Astrocyte (in vitro differentiated cells and primary cell): ENCODE results near the gene ADNP2. TPM values are rescaled to one million over a fixed set of nuclear protein-coding genes. Genes with fewer than 3 reads are reported as not detected.

Experiments
- DNase-seq: peaks from one replicate; pipeline ENCODE4 v3.0.0-alpha.2; 2010; ENCODE audit warnings: low read depth
- FAIRE-seq: peaks from 2 replicates; lab custom pipeline; 2011; peaks lifted over from hg19 to GRCh38; lab: Jason Lieb, UNC
- H2AFZ ChIP-seq: 2 replicates; pipeline ENCODE4 v1.6.0; 2012; ENCODE audit warnings: low read depth, low read length, inconsistent platforms
- H3K27ac ChIP-seq: 2 replicates; pipeline ENCODE4 v1.5.1; 2011; ENCODE audit warnings: low read depth, low read length, inconsistent platforms
- H3K27me3 ChIP-seq: 2 replicates; pipeline ENCODE4 v1.6.0; 2011; ENCODE audit warnings: low read length, inconsistent platforms; ENCODE audit not compliant: insufficient read depth
- H3K36me3 ChIP-seq: 2 replicates; pipeline ENCODE4 v1.5.1; 2011; ENCODE audit warnings: low read length, inconsistent platforms; ENCODE audit not compliant: insufficient read depth
- H3K4me1 ChIP-seq: 2 replicates; pipeline ENCODE4 v1.5.1; 2011; ENCODE audit warnings: low read length, inconsistent platforms; ENCODE audit not compliant: insufficient read depth
- H3K4me2 ChIP-seq: 2 replicates; pipeline ENCODE4 v1.6.0; 2012; ENCODE audit warnings: low read length, inconsistent platforms
- H3K4me3 ChIP-seq: 2 replicates; pipeline ENCODE4 v1.5.1; 2011; ENCODE audit warnings: low read depth, mild to moderate bottlenecking, low read length, inconsistent platforms; ENCODE audit not compliant: insufficient read depth
- H3K79me2 ChIP-seq: 2 replicates; pipeline ENCODE4 v1.6.0; 2012; ENCODE audit warnings: mild to moderate bottlenecking, low read length, inconsistent platforms; ENCODE audit not compliant: insufficient read depth
- H3K9ac ChIP-seq: 2 replicates; pipeline ENCODE4 v1.6.0; 2012; ENCODE audit warnings: mild to moderate bottlenecking, low read length, inconsistent platforms
- H3K9me3 ChIP-seq: 2 replicates; pipeline ENCODE4 v1.5.1; 2012; ENCODE audit warnings: low read depth, mild to moderate bottlenecking, low read length, inconsistent platforms; ENCODE audit not compliant: insufficient read depth
- H4K20me1 ChIP-seq: 2 replicates; pipeline ENCODE4 v1.6.0; 2012; ENCODE audit warnings: low read length, inconsistent platforms; ENCODE audit not compliant: insufficient read depth
- H3K27ac Mint-ChIP-seq: one replicate; pipeline ENCODE4 v1.8.0; 2021; ENCODE audit warnings: mild to moderate bottlenecking, mixed read lengths; ENCODE audit not compliant: unreplicated experiment
- H3K27me3 Mint-ChIP-seq: one replicate; pipeline ENCODE4 v1.8.0; 2021; ENCODE audit warnings: low read depth, mixed read lengths; ENCODE audit not compliant: unreplicated experiment
- H3K36me3 Mint-ChIP-seq: one replicate; pipeline ENCODE4 v1.8.0; 2021; ENCODE audit warnings: low read depth, mixed read lengths; ENCODE audit not compliant: unreplicated experiment
- H3K4me1 Mint-ChIP-seq: one replicate; pipeline ENCODE4 v1.8.0; 2021; ENCODE audit warnings: low read depth, mixed read lengths; ENCODE audit not compliant: unreplicated experiment
- H3K4me3 Mint-ChIP-seq: one replicate; pipeline ENCODE4 v1.8.0; 2021; ENCODE audit warnings: mild to moderate bottlenecking, moderate library complexity, mixed read lengths; ENCODE audit not compliant: unreplicated experiment
- H3K9me3 Mint-ChIP-seq: one replicate; pipeline ENCODE4 v1.8.0; 2021; ENCODE audit warnings: mild to moderate bottlenecking, mixed read lengths; ENCODE audit not compliant: unreplicated experiment
- CTCF ChIP-seq: IDR thresholded peaks from 2 replicates; pipeline ENCODE4 v1.5.1; 2011; ENCODE audit warnings: low read depth, mild to moderate bottlenecking, inconsistent platforms, low read length, moderate library complexity; ENCODE audit not compliant: insufficient read depth
- EZH2 ChIP-seq: IDR thresholded peaks from 2 replicates; pipeline ENCODE4 v1.6.1; 2012; ENCODE audit warnings: mild to moderate bottlenecking, low read length, inconsistent platforms; ENCODE audit not compliant: insufficient read depth
- total RNA-seq: library from RNA; stranded (reverse); gene quantifications from 2 replicates; pipeline ENCODE4 v1.2.1, GENCODE V29; 2021

ADNP2 gene
- total RNA-seq, 1 donor from 2014 or later: 20.5 TPM

DNA sequence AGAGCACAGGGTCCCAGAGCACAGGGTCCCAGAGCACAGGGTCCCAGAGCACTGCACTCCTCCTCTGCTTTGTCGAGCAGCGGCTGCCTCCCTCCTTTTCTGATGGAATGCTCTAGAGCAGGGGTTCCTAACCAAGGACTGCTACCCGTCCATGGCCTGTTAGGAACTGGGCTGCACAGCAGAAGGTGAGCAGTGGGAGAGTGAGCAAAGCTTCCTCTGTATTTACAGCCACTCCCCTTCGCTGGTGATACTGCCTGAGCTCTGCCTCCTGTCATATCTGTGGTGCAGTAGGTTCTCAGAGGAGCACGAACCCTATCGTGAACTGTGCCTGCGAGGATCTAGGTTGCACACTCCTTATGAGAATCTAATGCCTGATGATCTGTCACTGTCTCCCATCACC, 33.1 kb upstream of the ADNP2 start:
- no peak overlapping the region for H3K4me3 ChIP-seq
- DNase-seq (no peak), FAIRE-seq (no peak)
- H4K20me1 ChIP-seq: no peaks in the 10 kb centered on the region
- H3K27me3 ChIP-seq: no peaks in the 10 kb centered on the region
- H3K9ac ChIP-seq: no peak overlapping the region
- H3K4me1 ChIP-seq: no peaks in the 10 kb centered on the region
- Mint-ChIP-seq H3K4me1 (no peaks in the 10 kb centered on the region), H3K4me3 (no peak overlapping the region), H3K27me3 (peaks cover 9% of the 10 kb centered on the region), H3K9me3 (peaks cover 6% of the 10 kb centered on the region), H3K36me3 (peaks cover 2% of the 10 kb centered on the region), H3K27ac (no peak overlapping the region)
- H3K36me3 ChIP-seq: no peaks in the 10 kb centered on the region
- H3K79me2 ChIP-seq: no peaks in the 10 kb centered on the region
- H3K27ac ChIP-seq: no peak overlapping the region
- H3K9me3 ChIP-seq: no peaks in the 10 kb centered on the region
- TF ChIP-seq CTCF: no peak
- TF ChIP-seq EZH2: no peak
- no peak overlapping the region for H3K4me2 ChIP-seq
- no peak overlapping the region for H2AFZ ChIP-seq

DNA sequence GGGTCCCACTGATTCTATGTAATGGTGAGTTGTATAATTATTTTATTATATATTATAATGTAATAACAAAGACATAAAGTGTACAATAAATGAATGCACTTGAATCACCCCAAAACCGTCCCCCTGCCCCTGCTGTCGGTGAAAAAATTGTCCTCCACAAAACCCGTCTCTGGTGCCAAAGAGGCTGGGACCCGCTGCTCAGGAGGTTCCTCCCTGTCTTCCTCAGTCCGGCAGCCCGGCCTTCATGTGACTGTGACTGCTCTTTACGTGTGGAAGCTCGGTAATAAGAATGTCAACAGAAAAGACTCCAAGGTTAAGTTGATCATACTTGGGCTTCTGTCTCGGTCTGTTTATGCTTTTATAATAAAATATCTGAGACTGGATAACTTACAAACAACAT, 32.7 kb upstream of the ADNP2 start:
- Histone ChIP-seq H3K4me3 (no peak overlapping the region), H3K79me2 (no peaks in the 10 kb centered on the region), H3K27ac (no peak overlapping the region), H3K27me3 (no peaks in the 10 kb centered on the region), H3K36me3 (no peaks in the 10 kb centered on the region), H2AFZ (no peak overlapping the region), H3K9ac (no peak overlapping the region), H3K4me2 (no peak overlapping the region), H4K20me1 (no peaks in the 10 kb centered on the region), H3K4me1 (no peaks in the 10 kb centered on the region), H3K9me3 (no peaks in the 10 kb centered on the region)
- H3K27ac Mint-ChIP-seq: no peak overlapping the region
- H3K4me1 Mint-ChIP-seq: no peaks in the 10 kb centered on the region
- FAIRE-seq (no peak), DNase-seq (no peak)
- peaks cover 6% of the 10 kb centered on the region for H3K9me3 Mint-ChIP-seq
- H3K27me3 Mint-ChIP-seq: peaks cover 13% of the 10 kb centered on the region
- H3K4me3 Mint-ChIP-seq: no peak overlapping the region
- TF ChIP-seq EZH2 (no peak), CTCF (no peak)
- peaks cover 3% of the 10 kb centered on the region for H3K36me3 Mint-ChIP-seq

DNA sequence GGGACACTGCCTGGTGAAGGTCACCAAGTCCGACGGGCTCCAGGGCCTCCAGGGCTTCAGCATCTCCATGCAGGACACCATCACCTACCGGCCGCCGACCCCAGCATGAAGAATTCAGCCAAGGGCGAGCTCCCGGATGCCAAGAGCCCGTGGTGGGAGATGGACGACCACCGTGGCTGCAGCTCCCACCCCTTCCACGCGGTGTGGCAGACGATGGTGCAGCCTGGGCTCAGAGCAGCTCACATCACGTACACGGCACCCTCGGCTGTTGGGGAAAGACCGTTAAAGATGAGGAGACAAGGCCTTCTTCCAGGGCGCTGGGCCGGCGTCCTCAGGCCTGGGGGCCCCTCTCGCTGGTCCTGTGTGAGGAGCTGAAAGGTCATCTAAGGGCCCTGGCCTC, 31.2 kb upstream of the ADNP2 start:
- FAIRE-seq (no peak), DNase-seq (no peak)
- Histone ChIP-seq H2AFZ (no peak overlapping the region), H3K9me3 (no peaks in the 10 kb centered on the region), H3K9ac (no peak overlapping the region), H4K20me1 (no peaks in the 10 kb centered on the region), H3K4me1 (no peaks in the 10 kb centered on the region), H3K27ac (no peak overlapping the region), H3K36me3 (no peaks in the 10 kb centered on the region), H3K4me2 (no peak overlapping the region), H3K79me2 (no peaks in the 10 kb centered on the region), H3K4me3 (no peak overlapping the region), H3K27me3 (no peaks in the 10 kb centered on the region)
- Mint-ChIP-seq H3K36me3 (peaks cover 3% of the 10 kb centered on the region), H3K4me1 (no peaks in the 10 kb centered on the region), H3K9me3 (peaks cover 10% of the 10 kb centered on the region), H3K27ac (no peak overlapping the region), H3K27me3 (peaks cover 16% of the 10 kb centered on the region), H3K4me3 (no peak overlapping the region)
- TF ChIP-seq CTCF (no peak), EZH2 (no peak)
